ENCODE measurements around the gene HCRT.

DNA sequence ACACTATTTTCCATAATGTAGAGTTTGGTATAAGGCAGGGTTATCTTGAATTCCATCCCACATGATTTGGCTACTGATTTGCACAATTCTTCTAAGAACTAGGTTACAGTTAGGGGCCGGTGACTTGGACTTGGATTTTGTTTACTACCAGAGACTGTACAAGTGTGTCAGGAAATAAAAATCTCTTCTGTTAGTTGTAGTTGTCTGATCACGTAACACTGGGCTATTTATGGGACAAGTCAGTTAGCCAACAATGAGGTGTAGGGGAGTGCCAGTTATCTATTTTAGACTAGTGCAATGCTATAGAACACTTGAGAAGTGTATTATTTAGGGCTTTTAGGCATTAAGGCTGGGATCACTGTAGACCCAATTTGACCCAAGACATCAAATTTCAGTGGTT, 48.7 kb upstream of the HCRT start:
- TF ChIP-seq, protein P1, sequence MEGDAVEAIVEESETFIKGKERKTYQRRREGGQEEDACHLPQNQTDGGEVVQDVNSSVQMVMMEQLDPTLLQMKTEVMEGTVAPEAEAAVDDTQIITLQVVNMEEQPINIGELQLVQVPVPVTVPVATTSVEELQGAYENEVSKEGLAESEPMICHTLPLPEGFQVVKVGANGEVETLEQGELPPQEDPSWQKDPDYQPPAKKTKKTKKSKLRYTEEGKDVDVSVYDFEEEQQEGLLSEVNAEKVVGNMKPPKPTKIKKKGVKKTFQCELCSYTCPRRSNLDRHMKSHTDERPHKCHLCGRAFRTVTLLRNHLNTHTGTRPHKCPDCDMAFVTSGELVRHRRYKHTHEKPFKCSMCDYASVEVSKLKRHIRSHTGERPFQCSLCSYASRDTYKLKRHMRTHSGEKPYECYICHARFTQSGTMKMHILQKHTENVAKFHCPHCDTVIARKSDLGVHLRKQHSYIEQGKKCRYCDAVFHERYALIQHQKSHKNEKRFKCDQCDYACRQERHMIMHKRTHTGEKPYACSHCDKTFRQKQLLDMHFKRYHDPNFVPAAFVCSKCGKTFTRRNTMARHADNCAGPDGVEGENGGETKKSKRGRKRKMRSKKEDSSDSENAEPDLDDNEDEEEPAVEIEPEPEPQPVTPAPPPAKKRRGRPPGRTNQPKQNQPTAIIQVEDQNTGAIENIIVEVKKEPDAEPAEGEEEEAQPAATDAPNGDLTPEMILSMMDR (IDR thresholded peaks at IDR 0.05): no peak
- TF ChIP-seq POLR2A (IDR thresholded peaks at IDR 0.05) (no peak), POLR2AphosphoS5 (IDR thresholded peaks at IDR 0.05) (no peak)
